GM12878 (cell line): ENCODE measurements around the gene GMCL2. TPM values are rescaled to one million over a fixed set of nuclear protein-coding genes. Genes with fewer than 3 reads are reported as not detected.

Experiments used
- ATAC-seq: fragments of 200-7000 bp; cut with Tn5 transposase; 3 replicates; pipeline ENCODE4 v1.9.1; 2020; ENCODE audit warnings: mild to moderate bottlenecking, moderate library complexity
- BruUV-seq: library from RNA; stranded (reverse); fragments of 400-500 nt; replicated peaks from 2 replicates; lab custom pipeline; 2021; lab: Mats Ljungman, UMichigan
- CTCF ChIA-PET: fragments of 300-600 bp; sonication (Branson Sonifier 250); formaldehyde crosslinking; extraction: SDS; loops from one replicate; lab custom pipeline; 2021; ENCODE audit warnings: inconsistent platforms; lab: Yijun Ruan, JAX
- POLR2A ChIA-PET: fragments of 350-600 bp; formaldehyde crosslinking; extraction: SDS; loops from one replicate; lab custom pipeline; 2021; ENCODE audit warnings: inconsistent platforms; lab: Charles Lee
- RAD21 ChIA-PET: fragments of 300-600 bp; sonication (Branson Sonifier 250); formaldehyde crosslinking; loops from one replicate; lab custom pipeline; 2023; ENCODE audit warnings: antibody characterized with exemption; ENCODE audit not compliant: unreplicated experiment; lab: Charles Lee
- SMC1A ChIA-PET: fragments of 300-600 bp; sonication (Branson Sonifier 250); formaldehyde crosslinking; loops from one replicate; lab custom pipeline; 2023; ENCODE audit not compliant: unreplicated experiment, uncharacterized antibody; lab: Charles Lee
- DNase-seq: peaks from one replicate; pipeline ENCODE4 v3.0.0-alpha.2; 2011; ENCODE audit warnings: low read depth, low spot score
- FAIRE-seq: peaks from 3 replicates; lab custom pipeline; 2011; peaks lifted over from hg19 to GRCh38; lab: Jason Lieb, UNC
- H2AFZ ChIP-seq: 2 replicates; pipeline ENCODE4 v1.6.0; 2011; ENCODE audit warnings: low read depth, low read length, control low read depth; ENCODE audit not compliant: control insufficient read depth
- H3K27ac ChIP-seq: 2 replicates; pipeline ENCODE4 v1.5.1; 2011; ENCODE audit warnings: control low read depth; ENCODE audit not compliant: control insufficient read depth, insufficient read depth
- H3K27me3 ChIP-seq, 2 experiments: replicated peaks in 1 of 2; 2 replicates each; pipeline versions ENCODE4 v1.6.0 to v1.6.1; 2011; ENCODE audit warnings: low read length in 1 of 2; ENCODE audit not compliant: control insufficient read depth in 2 of 2, insufficient read depth in 2 of 2
- H3K36me3 ChIP-seq, 2 experiments: 2 replicates each; pipeline ENCODE4 v1.5.1; 2011; ENCODE audit warnings: low read length in 1 of 2; ENCODE audit not compliant: control insufficient read depth in 2 of 2, insufficient read depth in 2 of 2
- H3K4me1 ChIP-seq: 2 replicates; pipeline ENCODE4 v1.6.1; 2011; ENCODE audit warnings: mild to moderate bottlenecking, low read length, moderate library complexity, mixed read lengths; ENCODE audit not compliant: control insufficient read depth, insufficient read depth
- H3K4me2 ChIP-seq: 2 replicates; pipeline ENCODE4 v1.6.0; 2011; ENCODE audit warnings: control low read depth; ENCODE audit not compliant: control insufficient read depth, insufficient read depth
- H3K4me3 ChIP-seq: fragments of 200-600 bp; sonication (generic); 2 replicates; pipeline ENCODE4 v1.5.1; 2016
- H3K79me2 ChIP-seq: 2 replicates; pipeline ENCODE4 v1.6.0; 2011; ENCODE audit warnings: low read length; ENCODE audit not compliant: control insufficient read depth, insufficient read depth
- H3K9ac ChIP-seq: 2 replicates; pipeline ENCODE4 v1.8.0; 2011; ENCODE audit warnings: low read length, control low read depth, mixed read lengths; ENCODE audit not compliant: control insufficient read depth, insufficient read depth
- H3K9me3 ChIP-seq: replicated peaks from 3 replicates; pipeline ENCODE4 v1.5.1; 2011; ENCODE audit warnings: mild to moderate bottlenecking, low read length; ENCODE audit not compliant: control insufficient read depth, insufficient read depth
- H4K20me1 ChIP-seq: 2 replicates; pipeline ENCODE4 v1.6.0; 2011; ENCODE audit not compliant: control insufficient read depth, insufficient read depth
- GATAD2B ChIP-seq: fragments of 450-650 bp; conservative IDR thresholded peaks from 2 replicates; pipeline ENCODE4 v1.6.1; 2017; ENCODE audit warnings: low read depth, mild to moderate bottlenecking, moderate library complexity
- MLLT1 ChIP-seq: fragments of 450-650 bp; IDR thresholded peaks from 2 replicates; pipeline ENCODE4 v1.6.1; 2016; ENCODE audit warnings: mild to moderate bottlenecking
- SREBF1 ChIP-seq: IDR thresholded peaks from 2 replicates; pipeline ENCODE4 v1.6.1; 2012; ENCODE audit warnings: mild to moderate bottlenecking, low read length
- WGBS: methylation state at CpG from one replicate; pipeline ENCODE4 v1.1.6; 2016; ENCODE audit warnings: low lambda C conversion rate; ENCODE audit not compliant: insufficient replicate concordance, insufficient coverage; ENCODE audit errors: missing lambda C conversion rate; 5-methylcytosine and 5-hydroxymethylcytosine counted together
- in situ Hi-C: fragments of 300-500 bp; cut with MboI; formaldehyde crosslinking; loops from 9 replicates; pipeline ENCODE4 v1.14.3; 2018; ENCODE audit warnings: mixed read lengths
- intact Hi-C: fragments of 100-400 bp; cut with micrococcal nuclease; formaldehyde crosslinking; loops from one replicate; pipeline ENCODE4 v1.14.2; 2022; ENCODE audit not compliant: unreplicated experiment
- polyA plus RNA-seq, 11 experiments: library from polyadenylated mRNA; depleted of rRNA in 4 of 11; unstranded in 6 of 11; stranded (reverse) in 5 of 11; fragments of >200 nt; fragmentation: Nextera tagmentation in 4 of 11; fragmentation: Illumina TruSeq in 1 of 11; extraction: Ambion mirVana in 4 of 11; extraction: Trizol in 1 of 11; gene quantifications; 1 replicate in 1 of 11; 2 replicates in 10 of 11; pipeline versions ENCODE4 v1.2.1 to v1.2.3, GENCODE V29; 2011 to 2016; ENCODE audit warnings: inconsistent platforms in 2 of 11, missing spikeins in 2 of 11, low read depth in 1 of 11
- total RNA-seq, 4 experiments: library from RNA; depleted of rRNA in 3 of 4; stranded (reverse); fragments of >200 nt in 3 of 4; fragmentation: Illumina TruSeq in 1 of 4; extraction: Trizol in 1 of 4; gene quantifications; 2 replicates each; pipeline versions ENCODE4 v1.2.1 to v1.2.3, GENCODE V29; 2013 to 2021

Gene GMCL2
- total and polyA plus RNA-seq, 10 of the 15 experiments (the other 5 are each of a cell fraction or from before 2014, with no cell fraction given), result 0.07 TPM; not detected in 9

GRCh38 chr5:178232920-178233429 is 45.8 kb upstream of the GMCL2 start:
- ATAC-seq, result no peak
- CTCF ChIA-PET, result interaction anchor here (0.7 kb wide), 1 partner anchor 228 kb away, joined by 3 read pairs; no protein-coding TSS in a partner anchor

More at GRCh38 chr5:178232920-178233429, 45.8 kb upstream of the GMCL2 start:
- in situ Hi-C loops (no loop called here), intact Hi-C loops (no loop called here)
- Histone ChIP-seq H3K9me3 (no peaks in the 10 kb centered on the region), H3K79me2 (peaks cover 29% of the 10 kb centered on the region), H3K4me2 (peak overlapping the region; percentile 65), H3K4me1 (peaks cover 30% of the 10 kb centered on the region), H3K27me3 (no peaks in the 10 kb centered on the region), H4K20me1 (no peaks in the 10 kb centered on the region), H3K9ac (peak overlapping the region; percentile 70), H2AFZ (peak overlapping the region; percentile 91), H3K4me3 (peak overlapping the region; percentile 93), H3K27ac (peak overlapping the region; percentile 75), H3K36me3 (peaks cover 1 to 6% of the 10 kb centered on the region in 2 experiments)
- TSS peak; percentile 91 for BruUV-seq
- ChIA-PET RAD21 (no interaction called here), POLR2A (interaction anchor here (0.6 to 1.3 kb wide), 3 partner anchors 22 to 1296 kb away, joined by 3 to 4 read pairs (median 3); partner anchors contain the start of gene HNRNPAB), SMC1A (interaction anchor here (1.3 kb wide), 1 partner anchor 29 kb away, joined by 3 read pairs; the partner anchor contains the start of gene HNRNPAB)
- DNase-seq (no peak), FAIRE-seq (no peak)
- TF ChIP-seq SREBF1 (no peak), MLLT1 (peak; percentile 87), GATAD2B (0 out of 2 replicates have a peak, but pooled peaks have one; percentile 27)
- whole genome bisulfite sequencing, result 65% methylated on average over 11 of the region's 11 CpGs
